Adrenal gland (tissue), 5 donors: ENCODE results near the gene CKAP2L.

Source experiments
- CTCF ChIP-seq, 6 experiments: fragments of 450-650 bp in 4 of 6; fragments of 200-600 bp in 2 of 6; sonication (generic) in 1 of 6; IDR thresholded peaks; 1 replicate in 5 of 6; 2 replicates in 1 of 6; pipeline versions ENCODE4 v1.5.1 to v1.8.0; 2016 to 2021; ENCODE audit warnings: antibody characterized with exemption in 6 of 6, mild to moderate bottlenecking in 2 of 6, moderate library complexity in 1 of 6
- POLR2A ChIP-seq, 2 donors: fragments of 450-650 bp; IDR thresholded peaks; one replicate each; pipeline ENCODE4 v1.6.1; 2017; ENCODE audit warnings: antibody characterized with exemption in 2 of 2, mild to moderate bottlenecking in 2 of 2, moderate library complexity in 1 of 2
- donor health status: DM: no; HTN: no; CAD: no.

- TF ChIP-seq POLR2A (IDR thresholded peaks at IDR 0.05) (no peak), CTCF (IDR thresholded peaks at IDR 0.05) (no peak)
These were observed 29.1 kb upstream of the CKAP2L start for GRCh38 chr2:112793449-112793978.
